MM.1S (cell line): ENCODE measurements around the gene ATP13A2.

Source experiments
- DNase-seq: peaks from one replicate; pipeline ENCODE4 v3.0.0-alpha.2; 2015
- H2AFZ ChIP-seq: fragments of 300-600 bp; sonication (generic); 2 replicates; pipeline ENCODE4 v1.6.0; 2016; ENCODE audit warnings: antibody characterized with exemption, low read length
- H3F3A ChIP-seq: fragments of 300-600 bp; sonication (generic); 2 replicates; pipeline ENCODE4 v1.6.1; 2016; ENCODE audit warnings: mild to moderate bottlenecking, antibody characterized with exemption, low read length, moderate library complexity, mixed read lengths; ENCODE audit not compliant: insufficient read depth
- H3K27ac ChIP-seq: fragments of 300-600 bp; sonication (generic); 2 replicates; pipeline ENCODE4 v1.5.1; 2016; ENCODE audit warnings: mild to moderate bottlenecking, low read length
- H3K27me3 ChIP-seq: fragments of 300-600 bp; sonication (generic); replicated peaks from 2 replicates; pipeline ENCODE4 v1.6.0; 2016; ENCODE audit warnings: low read length; ENCODE audit not compliant: insufficient read depth
- H3K36me3 ChIP-seq: fragments of 300-600 bp; sonication (generic); replicated peaks from 2 replicates; pipeline ENCODE4 v1.6.1; 2016; ENCODE audit warnings: mild to moderate bottlenecking, low read length, mixed read lengths; ENCODE audit not compliant: insufficient read depth
- H3K4me1 ChIP-seq: fragments of 300-600 bp; sonication (generic); 2 replicates; pipeline ENCODE4 v1.6.1; 2016; ENCODE audit warnings: low read length, mixed read lengths
- H3K4me2 ChIP-seq: fragments of 300-600 bp; sonication (generic); 2 replicates; pipeline ENCODE4 v1.6.0; 2016; ENCODE audit warnings: low read depth, low read length
- H3K4me3 ChIP-seq: fragments of 300-600 bp; sonication (generic); 2 replicates; pipeline ENCODE4 v1.5.1; 2016; ENCODE audit warnings: low read length, mixed read lengths
- H3K79me2 ChIP-seq: fragments of 300-600 bp; sonication (generic); 2 replicates; pipeline ENCODE4 v1.6.1; 2016; ENCODE audit warnings: mixed run types, low read length, mixed read lengths
- H3K9ac ChIP-seq: fragments of 300-600 bp; sonication (generic); 2 replicates; pipeline ENCODE4 v1.6.1; 2016; ENCODE audit warnings: low read length, mixed read lengths
- H3K9me2 ChIP-seq: fragments of 300-600 bp; sonication (generic); replicated peaks from 2 replicates; pipeline ENCODE4 v1.6.1; 2016; ENCODE audit warnings: mild to moderate bottlenecking, low read length, mixed read lengths; ENCODE audit not compliant: insufficient read depth
- H3K9me3 ChIP-seq: fragments of 300-600 bp; sonication (generic); replicated peaks from 2 replicates; pipeline ENCODE4 v1.6.1; 2016; ENCODE audit warnings: mild to moderate bottlenecking, low read length, mixed read lengths; ENCODE audit not compliant: insufficient read depth
- H4K20me1 ChIP-seq: fragments of 300-600 bp; sonication (generic); 2 replicates; pipeline ENCODE4 v1.6.1; 2016; ENCODE audit warnings: mild to moderate bottlenecking, low read length, moderate library complexity, mixed read lengths; ENCODE audit not compliant: insufficient read depth
- EZH2 ChIP-seq: fragments of 300-600 bp; sonication (generic); optimal IDR thresholded peaks from 2 replicates; pipeline ENCODE3; 2017; ENCODE audit warnings: low read depth, mild to moderate bottlenecking, antibody characterized with exemption, low read length, mixed read lengths
- EZH2phosphoT487 ChIP-seq: fragments of 300-600 bp; sonication (generic); IDR thresholded peaks from 2 replicates; pipeline ENCODE4 v1.6.1; 2018; ENCODE audit warnings: antibody characterized with exemption, low read length
- TF ChIP-seq, protein P1 (sequence below): fragments of 300-600 bp; sonication (generic); IDR thresholded peaks from 2 replicates; pipeline ENCODE4 v1.5.1; 2016; ENCODE audit warnings: antibody characterized with exemption, low read length, mixed read lengths

The ATP13A2 gene

DNA sequence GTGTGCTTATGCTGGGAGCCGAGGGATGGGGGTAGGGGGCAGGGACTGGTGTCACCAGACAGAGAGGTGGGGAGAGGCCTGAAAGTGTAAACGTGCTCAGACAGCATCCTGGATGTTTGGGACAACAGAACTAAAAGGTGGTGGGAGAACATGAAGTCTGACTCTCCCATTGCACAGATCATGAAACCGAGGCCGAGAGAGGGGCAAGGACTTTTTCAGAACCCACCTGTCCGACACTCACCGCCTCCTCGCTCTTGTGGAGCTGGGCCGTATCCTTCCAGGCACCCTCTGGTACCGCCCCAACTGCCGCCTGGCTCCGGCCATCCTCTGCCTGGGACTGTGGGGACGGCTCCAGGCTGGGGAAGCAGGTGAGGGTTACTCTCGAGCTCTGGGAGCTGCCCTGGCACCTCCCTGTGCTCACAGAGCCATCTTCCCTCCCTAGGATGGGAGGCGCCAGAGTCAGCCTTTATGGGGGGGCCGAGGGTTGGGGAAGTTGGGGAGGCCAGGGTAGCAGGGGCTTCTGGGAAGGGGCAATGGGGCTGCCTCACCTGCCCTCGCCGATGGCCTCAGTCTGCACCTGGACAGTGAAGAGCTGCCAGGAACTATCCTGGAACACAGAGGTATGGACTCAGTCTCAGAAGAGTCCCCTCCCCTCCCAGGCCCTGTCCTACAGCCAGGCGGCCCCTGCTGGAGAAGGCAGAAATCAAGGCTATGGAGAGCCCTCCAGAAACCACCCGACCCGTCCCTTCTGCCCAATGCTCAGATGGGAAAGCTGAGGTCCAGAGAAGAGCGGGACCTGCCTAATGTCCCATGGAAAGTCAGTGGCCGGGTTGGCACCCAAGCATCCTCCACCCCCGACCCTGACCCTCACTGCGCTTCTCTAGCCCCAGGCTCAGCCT is 7.0 kb downstream of the ATP13A2 start:
- Histone ChIP-seq H3K36me3 (no peaks in the 10 kb centered on the region), H3K27ac (no peak overlapping the region), H4K20me1 (no peaks in the 10 kb centered on the region), H3K4me2 (no peak overlapping the region), H3K79me2 (no peaks in the 10 kb centered on the region), H2AFZ (no peak overlapping the region), H3K27me3 (no peaks in the 10 kb centered on the region), H3K4me1 (0 out of 2 replicates have a peak, but pooled peaks cover 2% of the 10 kb centered on the region), H3F3A (no peaks in the 10 kb centered on the region), H3K9me3 (no peaks in the 10 kb centered on the region), H3K4me3 (no peak overlapping the region), H3K9ac (no peak overlapping the region), H3K9me2 (no peaks in the 10 kb centered on the region)
- DNase-seq: no peak
- no peak for TF ChIP-seq EZH2phosphoT487
- no peak for TF ChIP-seq EZH2
- TF ChIP-seq, protein P1, sequence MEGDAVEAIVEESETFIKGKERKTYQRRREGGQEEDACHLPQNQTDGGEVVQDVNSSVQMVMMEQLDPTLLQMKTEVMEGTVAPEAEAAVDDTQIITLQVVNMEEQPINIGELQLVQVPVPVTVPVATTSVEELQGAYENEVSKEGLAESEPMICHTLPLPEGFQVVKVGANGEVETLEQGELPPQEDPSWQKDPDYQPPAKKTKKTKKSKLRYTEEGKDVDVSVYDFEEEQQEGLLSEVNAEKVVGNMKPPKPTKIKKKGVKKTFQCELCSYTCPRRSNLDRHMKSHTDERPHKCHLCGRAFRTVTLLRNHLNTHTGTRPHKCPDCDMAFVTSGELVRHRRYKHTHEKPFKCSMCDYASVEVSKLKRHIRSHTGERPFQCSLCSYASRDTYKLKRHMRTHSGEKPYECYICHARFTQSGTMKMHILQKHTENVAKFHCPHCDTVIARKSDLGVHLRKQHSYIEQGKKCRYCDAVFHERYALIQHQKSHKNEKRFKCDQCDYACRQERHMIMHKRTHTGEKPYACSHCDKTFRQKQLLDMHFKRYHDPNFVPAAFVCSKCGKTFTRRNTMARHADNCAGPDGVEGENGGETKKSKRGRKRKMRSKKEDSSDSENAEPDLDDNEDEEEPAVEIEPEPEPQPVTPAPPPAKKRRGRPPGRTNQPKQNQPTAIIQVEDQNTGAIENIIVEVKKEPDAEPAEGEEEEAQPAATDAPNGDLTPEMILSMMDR: no peak

DNA sequence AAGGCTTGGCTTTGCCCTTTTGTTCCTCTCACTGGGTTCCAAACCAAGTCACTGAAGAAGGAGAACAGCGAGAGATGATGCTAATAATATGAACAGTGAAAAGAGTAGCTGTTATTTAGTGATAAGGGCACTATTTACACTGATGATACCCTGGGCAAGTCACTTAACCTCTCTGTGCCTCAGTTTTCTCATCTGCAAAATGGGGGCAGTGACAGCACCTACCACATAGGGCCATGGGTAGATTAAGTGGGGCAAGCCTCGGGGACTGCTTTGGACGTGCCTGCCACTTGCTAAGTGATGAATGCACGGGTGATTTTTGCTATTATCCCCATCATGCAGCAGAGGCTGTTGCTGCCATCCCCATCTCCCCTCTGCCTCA is 9.2 kb downstream of the ATP13A2 start:
- Histone ChIP-seq H3K4me1 (no peaks in the 10 kb centered on the region), H3K4me2 (no peak overlapping the region), H3K27me3 (no peaks in the 10 kb centered on the region), H3F3A (no peaks in the 10 kb centered on the region), H3K9me3 (no peaks in the 10 kb centered on the region), H2AFZ (no peak overlapping the region), H3K27ac (no peak overlapping the region), H3K4me3 (no peak overlapping the region), H4K20me1 (no peaks in the 10 kb centered on the region), H3K9me2 (no peaks in the 10 kb centered on the region), H3K36me3 (no peaks in the 10 kb centered on the region), H3K9ac (no peak overlapping the region), H3K79me2 (no peaks in the 10 kb centered on the region)
- no peak for DNase-seq
- TF ChIP-seq EZH2 (no peak), EZH2phosphoT487 (no peak)
- TF ChIP-seq, protein P1: no peak

- DNase-seq: no peak
- no peaks in the 10 kb centered on the region for H3K4me1 ChIP-seq
- TF ChIP-seq, protein P1: no peak
- TF ChIP-seq EZH2phosphoT487 (no peak), EZH2 (no peak)
- no peaks in the 10 kb centered on the region for H3K79me2 ChIP-seq
- no peak overlapping the region for H2AFZ ChIP-seq
- no peaks in the 10 kb centered on the region for H3K27me3 ChIP-seq
- H3K4me3 ChIP-seq: no peak overlapping the region
- no peak overlapping the region for H3K4me2 ChIP-seq
- no peak overlapping the region for H3K27ac ChIP-seq
- H3K9me3 ChIP-seq: no peaks in the 10 kb centered on the region
- no peaks in the 10 kb centered on the region for H3F3A ChIP-seq
- H3K36me3 ChIP-seq: no peaks in the 10 kb centered on the region
- no peaks in the 10 kb centered on the region for H4K20me1 ChIP-seq
- H3K9ac ChIP-seq: no peak overlapping the region
- no peaks in the 10 kb centered on the region for H3K9me2 ChIP-seq
Measured at GRCh38 chr1:17001760-17002523, 9.8 kb downstream of the ATP13A2 start.
